Endothelial cell of umbilical vein (primary cell): ENCODE measurements around the gene MYCL. TPM values are rescaled to one million over a fixed set of nuclear protein-coding genes. Genes with fewer than 3 reads are reported as not detected.

Experiments used
- BruUV-seq: library from RNA; stranded (reverse); fragments of 400-500 nt; replicated peaks from 2 replicates; lab custom pipeline; 2021; lab: Mats Ljungman, UMichigan
- CTCF ChIA-PET: fragments of 300-600, 350-600 bp; sonication (Branson Sonifier 250); formaldehyde crosslinking; loops from one replicate; lab custom pipeline; 2021; ENCODE audit warnings: antibody characterized with exemption, inconsistent platforms; lab: Charles Lee
- POLR2A ChIA-PET: fragments of 300-600, 350-600 bp; sonication (Branson Sonifier 250); formaldehyde crosslinking; loops from one replicate; lab custom pipeline; 2021; ENCODE audit warnings: antibody characterized with exemption, inconsistent platforms; lab: Charles Lee
- DNase-seq: peaks from one replicate; pipeline ENCODE4 v3.0.0-alpha.2; 2011; ENCODE audit warnings: low read depth, low spot score
- FAIRE-seq: peaks from 2 replicates; lab custom pipeline; 2011; peaks lifted over from hg19 to GRCh38; lab: Jason Lieb, UNC
- H2AFZ ChIP-seq: 2 replicates; pipeline ENCODE4 v1.6.0; 2012; ENCODE audit warnings: low read depth, low read length, control low read depth, inconsistent platforms
- H3K27ac ChIP-seq: 2 replicates; pipeline ENCODE4 v1.5.1; 2011; ENCODE audit warnings: low read depth, mild to moderate bottlenecking, control low read depth, low read length, moderate library complexity; ENCODE audit not compliant: insufficient read depth
- H3K27me3 ChIP-seq, 2 experiments: 2 replicates each; pipeline versions ENCODE4 v1.6.0 to v1.6.1; 2011; ENCODE audit warnings: low read length in 2 of 2, mixed read lengths in 1 of 2; ENCODE audit not compliant: control insufficient read depth in 2 of 2, insufficient read depth in 2 of 2
- H3K36me3 ChIP-seq, 2 experiments: 2 replicates in 1 of 2; 3 replicates in 1 of 2; pipeline ENCODE4 v1.5.1; 2011; ENCODE audit warnings: low read length in 2 of 2, mild to moderate bottlenecking in 1 of 2, moderate library complexity in 1 of 2; ENCODE audit not compliant: control insufficient read depth in 2 of 2, insufficient read depth in 2 of 2; ENCODE audit errors: extremely low read depth in 1 of 2
- H3K4me1 ChIP-seq: 3 replicates; pipeline ENCODE4 v1.5.1; 2011; ENCODE audit warnings: mild to moderate bottlenecking, low read length; ENCODE audit not compliant: control insufficient read depth, insufficient read depth; ENCODE audit errors: extremely low read depth
- H3K4me2 ChIP-seq: 2 replicates; pipeline ENCODE4 v1.6.1; 2011; ENCODE audit warnings: low read length, control low read depth, mixed read lengths; ENCODE audit not compliant: insufficient read depth
- H3K4me3 ChIP-seq, 3 experiments: fragments of 200-600 bp in 1 of 3; sonication (generic), shearing (Covaris generic) in 1 of 3; replicated peaks in 1 of 3; 2 replicates each; pipeline ENCODE4 v1.5.1; 2011 to 2016; ENCODE audit warnings: control low read depth in 3 of 3, low read length in 3 of 3, mild to moderate bottlenecking in 2 of 3, inconsistent platforms in 1 of 3, low read depth in 1 of 3, moderate library complexity in 1 of 3; ENCODE audit not compliant: insufficient read depth in 1 of 3
- H3K79me2 ChIP-seq: 2 replicates; pipeline ENCODE4 v1.6.0; 2012; ENCODE audit warnings: low read length, inconsistent platforms; ENCODE audit not compliant: control insufficient read depth, insufficient read depth
- H3K9ac ChIP-seq: replicated peaks from 2 replicates; pipeline ENCODE3; 2011; ENCODE audit warnings: low read length, control low read depth; ENCODE audit not compliant: insufficient read depth; ENCODE audit errors: extremely low read depth
- H3K9me1 ChIP-seq: replicated peaks from 3 replicates; pipeline ENCODE4 v1.6.0; 2011; ENCODE audit warnings: mild to moderate bottlenecking, low read length; ENCODE audit not compliant: control insufficient read depth, insufficient read depth; ENCODE audit errors: extremely low read depth
- H3K9me3 ChIP-seq: replicated peaks from 2 replicates; pipeline ENCODE4 v1.5.1; 2012; ENCODE audit warnings: low read length, inconsistent platforms; ENCODE audit not compliant: control insufficient read depth, insufficient read depth
- H4K20me1 ChIP-seq: replicated peaks from 2 replicates; pipeline ENCODE3; 2011; ENCODE audit warnings: mild to moderate bottlenecking, low read length; ENCODE audit not compliant: control insufficient read depth, insufficient read depth; ENCODE audit errors: extremely low read depth
- CTCF ChIP-seq, 2 donors: IDR thresholded peaks; 1 replicate in 1 of 2; 2 replicates in 1 of 2; pipeline ENCODE4 v1.5.1; 2011; ENCODE audit warnings: low read length in 2 of 2, mild to moderate bottlenecking in 2 of 2, moderate library complexity in 2 of 2, control low read depth in 1 of 2, inconsistent platforms in 1 of 2, low read depth in 1 of 2; ENCODE audit not compliant: insufficient read depth in 1 of 2; ENCODE audit errors: extremely low read depth in 1 of 2
- EZH2 ChIP-seq: IDR thresholded peaks from 2 replicates; pipeline ENCODE4 v1.6.1; 2012; ENCODE audit warnings: borderline replicate concordance, low read depth, mild to moderate bottlenecking, moderate library complexity, low read length, inconsistent platforms; ENCODE audit not compliant: severe bottlenecking
- FOS ChIP-seq: IDR thresholded peaks from 2 replicates; pipeline ENCODE4 v1.6.1; 2011; ENCODE audit warnings: mild to moderate bottlenecking, low read length, moderate library complexity, borderline replicate concordance; ENCODE audit not compliant: insufficient read depth
- GATA2 ChIP-seq: IDR thresholded peaks from 2 replicates; pipeline ENCODE4 v1.7.0; 2011; ENCODE audit warnings: low read depth, mild to moderate bottlenecking, moderate library complexity, mixed read lengths, low read length; ENCODE audit not compliant: insufficient read length, insufficient read depth
- JUN ChIP-seq: IDR thresholded peaks from 2 replicates; pipeline ENCODE4 v1.6.1; 2011; ENCODE audit warnings: borderline replicate concordance, low read depth; ENCODE audit not compliant: insufficient read length, insufficient read depth
- MAX ChIP-seq: IDR thresholded peaks from 2 replicates; pipeline ENCODE4 v1.6.1; 2011; ENCODE audit not compliant: insufficient read depth, insufficient read length
- MYC ChIP-seq: IDR thresholded peaks from one replicate; pipeline ENCODE4 v1.6.1; 2011; ENCODE audit warnings: mild to moderate bottlenecking, low read depth, low read length
- POLR2A ChIP-seq: IDR thresholded peaks from 2 replicates; pipeline ENCODE4 v1.6.1; 2012; ENCODE audit warnings: low read depth, mild to moderate bottlenecking, control low read depth, low read length
- POLR2AphosphoS5 ChIP-seq: IDR thresholded peaks from 2 replicates; pipeline ENCODE4 v1.6.1; 2012; ENCODE audit warnings: low read depth, mild to moderate bottlenecking, control low read depth, low read length, moderate library complexity; ENCODE audit not compliant: insufficient read depth
- dilution Hi-C: fragments of 300-500 bp; cut with MboI; formaldehyde crosslinking; loops from one replicate; pipeline ENCODE4 v1.15.0; 2019; ENCODE audit warnings: low sequenced_read_pairs; ENCODE audit not compliant: extremely low pct_ligation_motif_present
- intact Hi-C: fragments of 100-400 bp; cut with micrococcal nuclease; formaldehyde crosslinking; loops from one replicate; pipeline ENCODE4 v1.10.0; 2022
- polyA plus RNA-seq, 4 experiments: library from polyadenylated mRNA; depleted of rRNA in 3 of 4; stranded (reverse) in 3 of 4; unstranded in 1 of 4; fragments of >200 nt; gene quantifications; 2 replicates each; pipeline versions ENCODE4 v1.2.1 to v1.2.3, GENCODE V29; 2011 to 2012; ENCODE audit warnings: missing spikeins in 1 of 4
- total RNA-seq: library from RNA; stranded (reverse); gene quantifications from 2 replicates; pipeline ENCODE4 v1.2.3, GENCODE V29; 2021

Gene MYCL
- total and polyA plus RNA-seq, 2 donors (not counting 3 experiments of a cell fraction or from before 2014, with no cell fraction given) = 1.3 to 2.1 TPM

GRCh38 chr1:39925721-39926342 is 24.1 kb upstream of the MYCL start:
- no peaks in the 10 kb centered on the region for H3K36me3 ChIP-seq
- H3K79me2 ChIP-seq = no peaks in the 10 kb centered on the region
- intact Hi-C loops (no loop called here), dilution Hi-C loops (no loop called here)
- no peak overlapping the region for H3K4me2 ChIP-seq
- H3K9me1 ChIP-seq = no peaks in the 10 kb centered on the region
- H4K20me1 ChIP-seq = no peaks in the 10 kb centered on the region
- TF ChIP-seq POLR2AphosphoS5 (no peak), POLR2A (no peak), GATA2 (no peak), CTCF (IDR thresholded peaks at IDR 0.05; ENCODE audit: extremely low read depth in 1 of 2, insufficient read depth in 1 of 2, low read depth in 1 of 2, low read length in 2 of 2) (no peak), EZH2 (no peak), JUN (no peak), MYC (no peak), MAX (no peak), FOS (no peak)
- no peaks in the 10 kb centered on the region for H3K9me3 ChIP-seq
- BruUV-seq = no TSS peak
- no peaks in the 10 kb centered on the region for H3K4me1 ChIP-seq
- peaks cover 0 to 10% of the 10 kb centered on the region in 2 experiments for H3K27me3 ChIP-seq
- FAIRE-seq = no peak
- no peak overlapping the region for H3K4me3 ChIP-seq
- no peak overlapping the region for H3K9ac ChIP-seq
- no peak for DNase-seq
- POLR2A ChIA-PET = no interaction called here
- no peak overlapping the region for H2AFZ ChIP-seq
- CTCF ChIA-PET = interaction anchor here (1.0 to 3.1 kb wide), 5 partner anchors 10 to 107 kb away, joined by 4 to 14 read pairs (median 5); no protein-coding TSS in a partner anchor
- H3K27ac ChIP-seq = no peak overlapping the region
